ENCODE data around the gene GALNT7. TPM values are rescaled to one million over a fixed set of nuclear protein-coding genes. Genes with fewer than 3 reads are reported as not detected.

The GALNT7 gene
- total RNA-seq, 1 donor from 2014 or later: 22.0 TPM

GRCh38 chr4:173264245-173264644, 95.6 kb downstream of the GALNT7 start:
- Histone ChIP-seq H3K4me1 (no peaks in the 10 kb centered on the region), H3K4me3 (no peak overlapping the region), H3K9me3 (no peaks in the 10 kb centered on the region), H3K27me3 (ENCODE audit: low read depth) (no peaks in the 10 kb centered on the region), H3K27ac (no peak overlapping the region), H3K36me3 (no peaks in the 10 kb centered on the region)
- no peak for ATAC-seq
- no peak for DNase-seq
- intact Hi-C loops (cut with DNase I): no loop called here
- no peak for TF ChIP-seq CTCF (IDR thresholded peaks at IDR 0.05)

- no peaks in the 10 kb centered on the region for H3K9me3 ChIP-seq
- ATAC-seq (peak in 1 of 2 donors; percentile 61), DNase-seq (no peak)
- intact Hi-C loops (cut with DNase I): no loop called here
- no peak overlapping the region for H3K27ac ChIP-seq
- no peaks in the 10 kb centered on the region for H3K36me3 ChIP-seq
- no peaks in the 10 kb centered on the region for H3K27me3 ChIP-seq (ENCODE audit: low read depth)
- TF ChIP-seq CTCF (IDR thresholded peaks at IDR 0.05): no peak
- H3K4me1 ChIP-seq: no peaks in the 10 kb centered on the region
- H3K4me3 ChIP-seq: no peak overlapping the region
These were observed 96.1 kb downstream of the GALNT7 start for GRCh38 chr4:173264684-173265185.

- Histone ChIP-seq H3K27ac (no peak overlapping the region), H3K27me3 (ENCODE audit: low read depth) (no peaks in the 10 kb centered on the region), H3K4me3 (no peak overlapping the region), H3K9me3 (no peaks in the 10 kb centered on the region), H3K36me3 (no peaks in the 10 kb centered on the region), H3K4me1 (no peaks in the 10 kb centered on the region)
- DNase-seq: no peak
- no peak for ATAC-seq
- intact Hi-C loops (cut with DNase I): no loop called here
- no peak for TF ChIP-seq CTCF (IDR thresholded peaks at IDR 0.05)
These were observed 97.1 kb downstream of the GALNT7 start for GRCh38 chr4:173265751-173266150.

- Histone ChIP-seq H3K36me3 (no peaks in the 10 kb centered on the region), H3K27ac (no peak overlapping the region), H3K4me3 (no peak overlapping the region), H3K27me3 (ENCODE audit: low read depth) (no peaks in the 10 kb centered on the region), H3K4me1 (no peaks in the 10 kb centered on the region), H3K9me3 (no peaks in the 10 kb centered on the region)
- no peak for DNase-seq
- TF ChIP-seq CTCF (IDR thresholded peaks at IDR 0.05): no peak
- ATAC-seq: no peak
- intact Hi-C loops (cut with DNase I): no loop called here
These were observed 99.1 kb downstream of the GALNT7 start for GRCh38 chr4:173267711-173268110.

GRCh38 chr4:173269280-173269679, 100.7 kb downstream of the GALNT7 start:
- no peak overlapping the region for H3K4me3 ChIP-seq
- H3K4me1 ChIP-seq: no peaks in the 10 kb centered on the region
- intact Hi-C loops (cut with DNase I): no loop called here
- no peak for TF ChIP-seq CTCF (IDR thresholded peaks at IDR 0.05)
- no peak for DNase-seq
- no peaks in the 10 kb centered on the region for H3K27me3 ChIP-seq (ENCODE audit: low read depth)
- no peaks in the 10 kb centered on the region for H3K9me3 ChIP-seq
- no peaks in the 10 kb centered on the region for H3K36me3 ChIP-seq
- H3K27ac ChIP-seq: no peak overlapping the region
- ATAC-seq: no peak

All from lower lobe of right lung (tissue), 2 donors.